Skeletal muscle tissue (tissue), 4 donors: Measurements from ENCODE around the gene ADISSP. TPM values are rescaled to one million over a fixed set of nuclear protein-coding genes. Genes with fewer than 3 reads are reported as not detected.

Experiments
- H3K27ac ChIP-seq: one replicate; pipeline ENCODE4 v1.7.0; 2013; ENCODE audit warnings: mild to moderate bottlenecking, low read depth, low read length, inconsistent platforms
- H3K27me3 ChIP-seq, 3 donors: one replicate each; pipeline ENCODE4 v1.7.0; 2013; ENCODE audit warnings: low read length in 3 of 3; ENCODE audit not compliant: control insufficient read depth in 3 of 3, insufficient read depth in 3 of 3
- H3K36me3 ChIP-seq, 3 donors: one replicate each; pipeline ENCODE4 v1.7.0; 2013; ENCODE audit warnings: low read length in 3 of 3; ENCODE audit not compliant: control insufficient read depth in 3 of 3, insufficient read depth in 3 of 3
- H3K4me1 ChIP-seq, 3 donors: one replicate each; pipeline ENCODE4 v1.7.0; 2013; ENCODE audit warnings: low read length in 3 of 3, mild to moderate bottlenecking in 3 of 3; ENCODE audit not compliant: control insufficient read depth in 3 of 3, insufficient read depth in 3 of 3
- H3K4me3 ChIP-seq, 3 donors: one replicate each; pipeline ENCODE4 v1.7.0; 2013; ENCODE audit warnings: low read length in 3 of 3
- H3K9ac ChIP-seq, 3 donors: one replicate each; pipeline ENCODE4 v1.7.0; 2013; ENCODE audit warnings: low read length in 3 of 3, mild to moderate bottlenecking in 3 of 3, moderate library complexity in 2 of 3, low read depth in 1 of 3
- H3K9me3 ChIP-seq, 3 donors: one replicate each; pipeline ENCODE4 v1.7.0; 2013; ENCODE audit warnings: low read length in 3 of 3; ENCODE audit not compliant: control insufficient read depth in 3 of 3
- total RNA-seq: library from RNA; depleted of rRNA; stranded (reverse); fragments of >200 nt; gene quantifications from one replicate; pipeline ENCODE4 v1.2.3, GENCODE V29; 2014
- donor health status: Osteomylitis.

The ADISSP gene
- total RNA-seq, 1 donor from 2014 or later = 9.4 TPM

DNA sequence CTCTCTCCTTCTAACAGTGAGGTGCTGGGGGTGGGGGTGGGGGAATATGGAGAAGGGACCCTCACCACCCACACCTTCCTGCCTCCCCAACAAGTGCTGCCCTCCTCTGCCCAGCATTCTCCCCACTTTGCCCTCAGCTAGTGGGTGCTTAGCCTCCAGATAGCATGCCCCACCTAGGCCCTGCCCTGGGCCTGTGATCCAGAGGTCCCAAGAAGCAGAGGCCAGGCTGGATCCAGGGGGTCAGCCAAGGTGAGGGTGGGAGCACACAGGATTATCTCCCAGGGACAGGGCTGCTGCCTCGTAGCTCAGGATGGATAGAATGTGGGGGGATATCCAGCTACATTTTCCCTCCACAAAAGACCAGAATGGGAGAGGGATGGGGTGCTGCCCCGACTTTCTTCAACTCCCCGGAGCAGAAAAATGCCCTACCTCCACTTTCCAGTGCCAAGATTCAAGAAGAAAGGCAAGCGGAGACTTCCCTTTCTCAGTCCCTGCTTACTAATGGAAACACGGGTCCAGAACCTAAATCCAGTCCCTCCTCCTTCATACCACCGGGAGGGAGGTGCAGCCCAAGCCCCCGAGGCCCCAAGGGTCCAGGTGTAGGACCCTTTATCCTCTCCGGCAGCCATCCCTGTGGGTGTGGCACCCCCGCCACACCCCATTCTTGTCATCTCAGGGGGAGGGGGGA lies 987 bp downstream of the ADISSP start:
- no peaks in the 10 kb centered on the region for H3K9me3 ChIP-seq
- H3K9ac ChIP-seq = peak overlapping the region; percentile 61 to 91 (median 81)
- no peaks in the 10 kb centered on the region for H3K36me3 ChIP-seq
- H3K4me1 ChIP-seq = peaks cover 23 to 48% (median 32%) of the 10 kb centered on the region in 3 donors
- H3K27me3 ChIP-seq = no peaks in the 10 kb centered on the region
- H3K4me3 ChIP-seq = peak overlapping the region; percentile 72 to 94 (median 94)
- H3K27ac ChIP-seq = peak overlapping the region; percentile 64

DNA sequence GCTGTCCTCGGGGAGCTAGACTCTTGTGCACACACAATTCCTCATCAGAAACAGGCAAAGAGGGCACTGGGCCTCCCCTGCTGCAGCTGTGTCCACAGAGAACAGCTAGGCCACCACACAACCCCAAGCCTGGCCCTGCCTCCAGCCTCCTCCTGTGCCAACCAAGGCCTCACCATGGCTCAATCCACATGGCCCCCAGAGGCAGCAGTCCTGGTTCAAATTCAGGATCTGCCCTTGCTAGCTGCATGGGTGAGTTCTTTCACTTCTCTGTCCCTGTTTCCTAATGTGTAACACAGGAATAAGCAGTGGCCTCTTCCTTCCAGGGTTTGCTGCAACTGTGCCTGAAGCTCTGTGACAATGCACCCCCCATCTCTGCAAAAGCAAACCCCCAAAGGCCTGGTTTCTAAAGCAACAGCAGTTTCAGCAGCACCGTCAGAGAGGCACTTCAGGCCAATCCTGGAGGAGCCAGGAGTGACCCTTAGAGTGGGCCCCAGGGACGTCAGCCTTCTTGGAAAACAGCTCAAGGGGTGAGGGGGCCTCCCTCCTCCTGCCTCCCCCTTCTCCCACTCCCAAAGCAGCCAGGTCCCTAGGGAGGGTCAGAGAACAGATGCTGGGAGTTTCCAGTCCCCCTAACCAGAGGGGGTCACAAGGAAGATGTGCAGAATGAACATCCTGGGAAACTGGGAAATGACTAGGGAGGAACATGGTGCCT lies 2.2 kb downstream of the ADISSP start:
- H3K27ac ChIP-seq = peak overlapping the region; percentile 64
- H3K4me3 ChIP-seq = no peak overlapping the region
- peak overlapping the region in 2 of 3 donors; percentile 33 for H3K9ac ChIP-seq
- no peaks in the 10 kb centered on the region for H3K27me3 ChIP-seq
- no peaks in the 10 kb centered on the region for H3K9me3 ChIP-seq
- peaks cover 23 to 51% (median 32%) of the 10 kb centered on the region in 3 donors for H3K4me1 ChIP-seq
- H3K36me3 ChIP-seq = no peaks in the 10 kb centered on the region

DNA sequence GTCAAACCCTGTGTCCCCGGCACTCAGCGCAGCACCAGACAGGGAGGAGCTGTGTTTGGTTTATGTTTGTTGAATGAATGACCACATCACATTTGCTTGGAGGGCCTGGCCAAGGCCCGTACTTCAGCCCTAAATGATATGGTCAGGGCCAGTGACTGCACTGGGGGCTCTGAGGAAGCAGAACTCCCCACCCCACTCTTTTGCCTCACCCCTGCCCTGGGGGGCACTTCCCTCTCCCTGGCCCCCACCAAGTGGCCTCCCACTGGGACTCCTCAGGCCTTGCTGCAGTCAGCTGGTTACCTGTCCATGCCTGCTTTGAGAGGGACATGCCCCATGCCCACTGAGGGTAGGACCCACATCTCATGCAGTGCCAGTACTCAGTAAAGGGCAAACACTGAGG lies 2.9 kb downstream of the ADISSP start:
- H3K4me3 ChIP-seq = no peak overlapping the region
- H3K27me3 ChIP-seq = no peaks in the 10 kb centered on the region
- peak overlapping the region; percentile 40 for H3K27ac ChIP-seq
- peak overlapping the region in 2 of 3 donors; percentile 33 for H3K9ac ChIP-seq
- H3K4me1 ChIP-seq = peaks cover 23 to 57% (median 32%) of the 10 kb centered on the region in 3 donors
- H3K9me3 ChIP-seq = no peaks in the 10 kb centered on the region
- H3K36me3 ChIP-seq = no peaks in the 10 kb centered on the region

DNA sequence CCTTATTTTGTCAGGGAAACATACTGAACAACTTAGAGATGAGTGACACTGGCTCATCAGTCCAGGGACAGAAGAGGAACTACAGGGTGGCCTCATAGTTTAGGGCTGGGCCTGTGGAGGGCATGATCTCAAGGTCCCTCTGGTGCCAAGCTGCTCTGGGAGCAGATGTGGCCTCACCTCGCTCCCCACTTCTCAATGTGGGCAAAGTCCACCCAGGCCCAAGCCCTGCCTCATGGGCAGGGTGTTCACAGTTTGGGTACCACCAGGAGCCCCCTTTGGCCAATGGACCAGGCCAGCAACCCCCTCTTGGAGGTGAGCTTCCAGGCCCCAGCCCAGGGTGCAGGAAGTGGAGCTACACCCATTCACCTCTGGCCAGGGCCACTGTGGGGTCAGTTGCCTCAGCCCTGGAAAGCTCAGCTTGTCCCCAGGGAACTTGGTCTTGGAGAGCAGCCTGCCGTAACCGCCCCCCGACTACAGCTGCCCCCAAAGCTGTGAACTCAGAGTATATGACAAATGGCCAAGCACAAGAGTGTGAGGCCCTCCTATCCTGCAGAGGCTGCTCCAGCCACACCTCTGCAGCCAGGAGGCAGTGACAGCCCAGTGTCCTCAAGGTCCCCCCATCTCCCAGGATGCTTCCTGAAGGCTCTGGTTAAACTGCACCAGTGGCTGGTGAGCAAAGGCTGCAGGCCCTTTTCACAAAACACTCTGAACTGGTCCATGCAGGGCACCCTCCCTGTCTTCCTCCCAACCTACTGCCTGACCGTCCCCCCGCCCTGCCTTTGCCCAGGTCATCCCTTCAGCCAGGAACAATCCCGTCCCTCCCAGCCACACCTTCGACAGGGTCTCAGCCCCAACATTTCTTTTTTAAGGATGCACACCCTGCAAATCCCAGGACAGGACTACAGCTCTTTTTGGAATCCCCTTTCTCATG lies 3.6 kb downstream of the ADISSP start:
- no peak overlapping the region for H3K4me3 ChIP-seq

DNA sequence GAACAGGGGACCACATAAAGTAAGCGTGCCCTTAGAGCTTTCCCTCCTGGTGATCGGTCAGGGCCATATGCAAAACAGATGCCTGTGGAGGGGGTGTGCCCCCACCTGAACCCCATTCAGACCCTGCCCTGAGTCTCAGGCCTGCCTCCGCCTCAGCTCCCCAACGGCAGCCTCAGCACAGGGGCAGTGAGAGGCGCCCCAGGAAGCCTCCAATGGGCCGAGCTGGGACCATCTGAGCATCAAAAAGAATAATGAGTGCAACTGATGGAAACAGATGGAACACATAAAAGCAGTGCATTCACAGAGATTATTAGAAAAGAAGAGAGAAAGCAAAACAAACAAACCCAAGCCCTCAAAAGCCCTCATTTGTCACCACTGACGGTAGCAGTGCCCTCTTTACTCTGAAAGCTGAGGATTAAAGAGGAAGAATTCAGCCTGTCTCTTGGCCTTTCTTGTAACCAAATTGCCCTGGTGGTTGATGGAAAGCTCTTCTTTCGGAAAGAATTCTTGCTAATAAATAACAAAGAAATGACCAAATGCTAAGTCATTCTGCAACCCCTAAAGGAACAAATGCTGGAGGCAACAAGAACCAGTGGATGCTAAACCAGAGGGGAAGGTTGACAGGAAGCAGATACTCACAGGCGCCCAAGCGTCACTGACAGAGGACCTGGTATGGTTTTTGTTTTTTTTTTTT lies 6.8 kb downstream of the ADISSP start:
- H3K4me3 ChIP-seq = no peak overlapping the region
- H3K9ac ChIP-seq = no peak overlapping the region
- no peaks in the 10 kb centered on the region for H3K9me3 ChIP-seq
- peaks cover 3 to 28% (median 14%) of the 10 kb centered on the region in 3 donors for H3K4me1 ChIP-seq
- H3K27me3 ChIP-seq = no peaks in the 10 kb centered on the region
- peak overlapping the region; percentile 64 for H3K27ac ChIP-seq
- H3K36me3 ChIP-seq = peaks cover 0 to 6% (median 2%) of the 10 kb centered on the region in 3 donors

More for the DNA sequence above, 3.6 kb downstream of the ADISSP start:
- Histone ChIP-seq H3K27ac (peak overlapping the region; percentile 40), H3K27me3 (no peaks in the 10 kb centered on the region), H3K36me3 (peaks cover 0 to 2% (median 1%) of the 10 kb centered on the region in 3 donors), H3K9ac (no peak overlapping the region), H3K9me3 (no peaks in the 10 kb centered on the region), H3K4me1 (peaks cover 23 to 57% (median 34%) of the 10 kb centered on the region in 3 donors)

DNA sequence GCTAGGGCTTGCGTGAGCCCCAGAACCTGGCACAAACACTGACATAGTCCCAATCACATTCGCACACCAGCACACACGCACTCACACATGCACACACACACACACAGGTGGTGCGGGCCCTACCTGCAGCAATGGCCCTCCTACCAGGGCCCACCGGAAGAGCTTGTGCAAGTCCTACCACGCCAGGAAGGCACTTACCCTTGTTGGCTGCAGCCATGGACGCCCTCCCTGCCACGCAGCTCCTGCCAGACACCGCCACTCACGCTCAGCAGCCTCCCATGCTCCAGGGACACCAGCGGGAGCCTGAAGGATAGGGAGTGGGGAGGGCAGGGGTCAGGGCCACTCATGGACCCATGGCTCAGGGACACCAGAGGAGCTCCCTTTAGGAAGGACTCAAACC lies 7.7 kb downstream of the ADISSP start:
- peaks cover 1 to 22% (median 10%) of the 10 kb centered on the region in 3 donors for H3K4me1 ChIP-seq
- H3K9ac ChIP-seq = no peak overlapping the region
- H3K27me3 ChIP-seq = no peaks in the 10 kb centered on the region
- no peak overlapping the region for H3K4me3 ChIP-seq
- peak overlapping the region; percentile 64 for H3K27ac ChIP-seq
- no peaks in the 10 kb centered on the region for H3K9me3 ChIP-seq
- H3K36me3 ChIP-seq = peaks cover 0 to 6% (median 4%) of the 10 kb centered on the region in 3 donors

DNA sequence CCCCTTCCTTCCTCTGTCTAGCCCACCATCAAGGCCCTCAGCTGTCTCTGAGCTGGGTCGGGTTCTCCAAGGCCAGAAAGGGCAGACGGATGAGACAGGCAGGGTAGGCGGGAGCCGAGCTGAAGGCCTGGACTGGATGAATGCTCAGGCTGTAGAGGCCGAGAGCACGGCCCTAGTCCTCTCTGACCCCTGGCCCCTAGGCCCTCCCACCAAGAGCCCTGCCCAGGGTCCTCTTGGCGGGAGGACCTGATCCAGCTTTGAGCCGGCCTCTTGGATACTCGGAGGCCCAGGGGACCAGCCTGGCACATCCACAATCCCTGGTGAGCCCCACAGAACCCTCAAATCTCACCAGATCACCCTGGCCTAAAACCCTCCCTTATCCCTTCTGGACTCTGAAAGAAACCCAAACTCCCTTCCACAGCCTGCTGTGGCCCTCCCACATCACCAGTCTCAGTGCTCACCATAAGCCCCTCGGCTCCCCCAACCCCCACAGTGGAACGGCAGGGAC lies 8.2 kb downstream of the ADISSP start:
- H3K9ac ChIP-seq = peak overlapping the region in 1 of 3 donors; percentile 16
- H3K4me1 ChIP-seq = peaks cover 0 to 19% (median 10%) of the 10 kb centered on the region in 3 donors
- H3K27ac ChIP-seq = peak overlapping the region; percentile 64
- H3K27me3 ChIP-seq = no peaks in the 10 kb centered on the region
- H3K9me3 ChIP-seq = no peaks in the 10 kb centered on the region
- peaks cover 0 to 7% (median 4%) of the 10 kb centered on the region in 3 donors for H3K36me3 ChIP-seq
- H3K4me3 ChIP-seq = no peak overlapping the region

DNA sequence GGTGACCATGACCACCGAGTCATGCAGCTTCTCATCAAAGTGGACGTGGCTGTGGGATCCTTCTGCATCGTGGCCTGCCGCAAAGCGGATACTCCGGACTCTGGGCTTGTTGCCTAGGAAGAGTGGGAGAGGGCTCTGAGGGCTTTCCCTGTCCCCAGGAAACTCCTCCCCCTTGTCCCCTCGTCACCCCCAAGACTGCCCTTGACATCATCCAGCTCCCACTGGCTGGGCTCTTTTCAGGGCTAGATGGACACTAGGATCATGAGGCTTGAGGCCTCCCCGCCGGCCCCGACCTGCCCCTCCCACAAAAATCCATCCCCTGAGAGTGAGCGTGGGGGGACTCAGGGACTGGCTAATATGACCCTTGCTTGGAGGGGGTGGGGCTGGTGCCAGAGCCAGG lies 9.0 kb downstream of the ADISSP start:
- peaks cover 0 to 11% (median 8%) of the 10 kb centered on the region in 3 donors for H3K4me1 ChIP-seq
- H3K9me3 ChIP-seq = no peaks in the 10 kb centered on the region
- H3K27ac ChIP-seq = peak overlapping the region; percentile 64
- H3K27me3 ChIP-seq = no peaks in the 10 kb centered on the region
- no peak overlapping the region for H3K9ac ChIP-seq
- peaks cover 0 to 7% (median 4%) of the 10 kb centered on the region in 3 donors for H3K36me3 ChIP-seq
- H3K4me3 ChIP-seq = no peak overlapping the region

DNA sequence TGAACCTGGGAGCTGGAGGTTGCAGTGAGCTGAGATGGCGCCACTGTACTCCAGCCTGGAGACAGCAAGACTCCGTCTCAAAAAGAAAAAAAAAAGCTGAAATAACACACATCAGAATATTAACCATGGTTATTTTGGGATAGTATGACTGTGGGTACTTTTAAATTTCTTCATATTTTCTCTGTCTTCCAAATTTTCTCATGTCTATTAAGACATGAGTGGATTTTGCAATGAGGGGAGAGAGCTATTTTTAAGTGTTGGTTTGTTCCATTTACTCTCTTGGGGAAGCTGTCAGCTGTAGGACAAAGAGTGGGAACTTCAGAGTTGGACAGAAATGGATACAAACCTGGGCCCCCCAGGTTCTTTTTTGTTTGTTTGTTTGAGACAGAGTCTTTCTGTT lies 10.3 kb downstream of the ADISSP start:
- Histone ChIP-seq H3K4me3 (no peak overlapping the region), H3K9me3 (no peaks in the 10 kb centered on the region), H3K36me3 (peaks cover 0 to 7% (median 4%) of the 10 kb centered on the region in 3 donors), H3K4me1 (peaks cover 0 to 15% (median 11%) of the 10 kb centered on the region in 3 donors), H3K27me3 (no peaks in the 10 kb centered on the region), H3K27ac (peak overlapping the region; percentile 27), H3K9ac (no peak overlapping the region)
